Stimulated activated CD4-positive, alpha-beta T cell treated with anti-CD3 and anti-CD28 coated beads, TNF-alpha, amount 100 ng/mL, for 48 hours (primary cell): ENCODE data around the gene POLRMT.
"Not testable (repeated sequence)": the region's sequence is repeated elsewhere in the genome, so short reads cannot be mapped to it uniquely, and the experiment has no call there.

ENCODE experiments used
- DNase-seq, 3 donors: peaks; one replicate each; pipeline ENCODE4 v3.0.0-alpha.2; 2020; ENCODE audit warnings: low read depth in 3 of 3

Gene POLRMT

DNA sequence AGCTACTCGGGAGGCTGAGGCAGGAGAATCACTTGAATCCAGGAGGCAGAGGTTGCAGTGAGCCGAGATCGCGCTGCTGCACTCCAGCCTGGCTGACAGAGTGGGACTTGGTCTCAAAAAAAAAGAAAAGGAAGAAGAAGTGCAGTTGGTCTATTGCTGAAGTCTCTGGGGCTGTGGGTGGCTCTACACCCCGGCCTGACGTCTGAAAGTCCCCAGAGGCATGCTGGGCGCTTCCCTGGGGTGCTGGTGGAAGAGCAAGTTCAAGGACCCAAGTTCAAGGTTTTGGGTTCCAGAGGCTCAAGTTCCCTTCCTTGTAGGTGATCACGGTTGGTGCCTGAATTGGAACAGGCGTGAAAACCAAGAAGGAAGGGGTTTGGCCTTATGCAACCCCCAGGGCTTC, 39.8 kb downstream of the POLRMT start:
- DNase-seq = no peak

- DNase-seq = no peak
Observed at GRCh38 chr19:593055-593454, 40.3 kb downstream of the POLRMT start.

DNA sequence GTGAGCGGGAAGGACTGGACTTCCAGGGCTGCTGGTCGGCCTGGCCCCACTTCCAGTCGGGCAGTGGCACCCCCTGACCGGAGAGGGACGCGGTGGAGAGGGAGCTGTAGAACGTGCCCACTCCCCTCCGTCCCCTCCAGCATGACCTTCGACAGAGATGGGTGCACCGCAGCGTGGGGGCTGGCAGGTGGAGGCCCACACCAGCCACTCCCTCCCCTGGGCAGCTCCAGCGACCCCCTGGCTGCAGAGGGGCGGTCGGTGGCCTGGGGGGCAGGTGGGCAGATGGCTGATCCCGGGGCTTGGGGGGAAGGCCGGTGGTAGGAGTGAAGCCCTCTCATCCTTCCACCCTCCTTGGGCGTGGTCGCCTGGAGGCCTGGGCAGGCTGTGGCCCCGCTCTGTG, 41.2 kb downstream of the POLRMT start:
- no peak for DNase-seq

DNA sequence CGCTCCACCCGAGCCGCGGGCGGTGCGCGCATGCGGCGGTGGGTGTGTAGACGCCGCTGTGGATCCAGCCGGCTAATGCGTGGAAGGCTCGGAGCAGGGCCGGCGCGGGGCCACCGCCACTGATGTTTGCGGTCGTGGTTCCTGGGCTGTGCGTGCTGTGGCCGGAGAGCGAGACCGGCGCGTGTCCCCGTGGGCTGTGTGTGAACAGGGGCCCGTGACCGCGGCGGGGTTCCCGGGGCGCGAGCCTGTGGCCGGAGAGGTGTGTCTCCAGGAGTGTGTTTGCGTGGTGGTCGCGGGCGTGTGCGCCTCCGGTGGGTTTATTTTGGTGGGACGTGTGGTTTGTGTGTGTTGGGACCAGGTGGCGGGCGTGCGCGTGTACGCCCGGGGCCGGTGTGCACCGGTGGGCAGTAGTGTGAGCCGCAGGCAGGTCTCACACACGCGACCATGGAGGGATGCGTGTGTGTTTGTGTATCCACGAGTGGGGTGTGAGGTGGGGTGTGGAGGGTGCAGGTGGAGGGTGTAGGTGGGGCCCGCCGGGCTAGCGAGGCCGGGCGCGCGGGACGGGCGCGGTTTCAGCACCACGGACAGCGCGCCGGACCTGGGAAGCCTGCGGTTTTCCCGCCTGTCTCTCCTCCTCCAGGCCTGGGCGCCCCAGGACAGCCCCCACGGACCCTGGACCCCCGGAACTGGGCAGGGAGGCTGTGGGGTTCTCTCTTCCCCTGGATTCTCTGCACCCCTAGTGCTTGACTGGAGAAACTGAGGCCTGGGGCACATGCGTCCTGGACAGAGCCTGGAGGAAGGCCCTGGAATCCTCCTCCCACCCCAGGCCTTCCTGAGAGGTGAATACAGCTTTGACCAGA, 42.0 kb downstream of the POLRMT start:
- no peak for DNase-seq

GRCh38 chr19:590750-591098, 42.6 kb downstream of the POLRMT start:
- DNase-seq = no peak

DNA sequence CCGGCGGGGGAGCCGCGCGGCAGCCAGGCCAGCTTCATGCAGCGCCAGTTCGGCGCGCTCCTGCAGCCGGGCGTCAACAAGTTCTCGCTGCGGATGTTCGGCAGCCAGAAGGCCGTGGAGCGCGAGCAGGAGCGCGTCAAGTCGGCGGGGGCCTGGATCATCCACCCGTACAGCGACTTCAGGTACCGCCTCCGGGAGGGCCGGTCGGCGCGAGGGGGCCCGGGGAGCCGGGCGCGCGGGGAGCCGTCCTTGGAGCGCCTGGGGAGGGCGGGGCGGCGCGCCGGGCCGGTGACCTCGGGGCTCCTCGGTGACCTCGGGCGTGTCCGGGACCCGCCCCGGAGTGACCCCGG, 43.0 kb downstream of the POLRMT start:
- DNase-seq = no peak

DNA sequence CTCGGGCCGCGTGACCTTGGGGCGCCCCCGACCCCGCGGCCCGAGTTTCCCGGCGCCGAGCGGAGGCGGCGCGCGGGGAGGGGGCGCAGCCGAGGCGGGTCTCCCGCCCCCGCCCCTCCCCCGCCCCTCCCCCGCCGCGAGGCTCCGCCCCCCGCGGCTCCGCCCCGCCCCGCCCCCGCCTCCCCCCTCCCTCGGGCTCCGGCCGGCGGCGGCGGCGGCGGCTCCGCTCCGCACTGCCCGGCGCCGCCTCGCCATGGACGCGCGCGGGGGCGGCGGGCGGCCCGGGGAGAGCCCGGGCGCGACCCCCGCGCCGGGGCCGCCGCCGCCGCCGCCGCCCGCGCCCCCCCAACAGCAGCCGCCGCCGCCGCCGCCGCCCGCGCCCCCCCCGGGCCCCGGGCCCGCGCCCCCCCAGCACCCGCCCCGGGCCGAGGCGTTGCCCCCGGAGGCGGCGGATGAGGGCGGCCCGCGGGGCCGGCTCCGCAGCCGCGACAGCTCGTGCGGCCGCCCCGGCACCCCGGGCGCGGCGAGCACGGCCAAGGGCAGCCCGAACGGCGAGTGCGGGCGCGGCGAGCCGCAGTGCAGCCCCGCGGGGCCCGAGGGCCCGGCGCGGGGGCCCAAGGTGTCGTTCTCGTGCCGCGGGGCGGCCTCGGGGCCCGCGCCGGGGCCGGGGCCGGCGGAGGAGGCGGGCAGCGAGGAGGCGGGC, 43.5 kb downstream of the POLRMT start, which contains the start of gene HCN2:
HCN2 (plus strand) TSS at position 189 of the 703 bp plus-strand sequence; CDS start at position 254, 65 bp downstream.
- DNase-seq = no peak

DNA sequence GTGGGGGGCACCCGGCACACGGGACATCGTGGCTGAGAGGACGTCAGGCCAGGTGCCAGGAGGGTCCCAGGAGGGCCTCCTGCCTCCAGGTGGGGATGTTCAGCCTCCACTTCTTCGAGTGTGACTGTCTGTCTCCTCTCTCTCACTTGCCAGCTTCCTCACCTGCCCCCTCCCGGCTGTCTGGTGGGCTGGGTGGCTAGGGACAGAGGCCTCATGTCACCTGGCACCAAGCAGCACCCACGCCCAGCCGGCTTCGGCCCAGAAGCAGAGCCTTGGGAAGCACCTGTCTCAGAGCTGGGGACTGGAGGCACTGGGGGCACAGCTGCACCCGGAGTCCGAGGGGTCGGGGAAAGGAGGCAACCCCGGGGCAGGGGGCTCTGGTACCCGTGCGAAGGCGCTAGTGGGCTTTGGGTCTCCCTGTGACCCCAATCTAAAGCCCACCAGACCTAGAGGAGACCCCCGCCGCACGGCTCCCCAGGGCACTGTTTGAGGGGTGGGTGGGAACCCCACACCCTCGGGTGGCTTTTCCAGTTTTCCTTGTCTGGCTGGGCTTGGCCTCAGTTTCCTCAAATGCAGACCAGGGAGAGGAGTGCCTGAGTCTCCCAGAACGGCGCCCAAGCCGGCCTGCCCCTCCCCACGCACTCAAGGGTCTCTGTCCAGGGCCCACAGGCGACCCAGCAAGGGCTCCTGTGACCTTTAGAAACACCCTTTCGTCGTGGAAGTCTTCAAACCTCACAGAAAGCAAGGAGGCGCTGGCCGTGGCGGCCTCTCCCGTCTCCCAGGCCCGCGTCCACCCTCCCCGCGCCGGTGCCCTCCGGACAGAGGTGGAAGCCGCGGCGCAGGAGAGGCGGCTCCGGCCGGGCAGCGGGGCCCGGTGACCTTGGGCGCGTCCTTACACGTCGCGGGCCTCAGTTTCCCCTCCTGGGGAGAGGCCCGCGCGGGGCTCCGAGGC, 44.3 kb downstream of the POLRMT start:
- no peak for DNase-seq

DNA sequence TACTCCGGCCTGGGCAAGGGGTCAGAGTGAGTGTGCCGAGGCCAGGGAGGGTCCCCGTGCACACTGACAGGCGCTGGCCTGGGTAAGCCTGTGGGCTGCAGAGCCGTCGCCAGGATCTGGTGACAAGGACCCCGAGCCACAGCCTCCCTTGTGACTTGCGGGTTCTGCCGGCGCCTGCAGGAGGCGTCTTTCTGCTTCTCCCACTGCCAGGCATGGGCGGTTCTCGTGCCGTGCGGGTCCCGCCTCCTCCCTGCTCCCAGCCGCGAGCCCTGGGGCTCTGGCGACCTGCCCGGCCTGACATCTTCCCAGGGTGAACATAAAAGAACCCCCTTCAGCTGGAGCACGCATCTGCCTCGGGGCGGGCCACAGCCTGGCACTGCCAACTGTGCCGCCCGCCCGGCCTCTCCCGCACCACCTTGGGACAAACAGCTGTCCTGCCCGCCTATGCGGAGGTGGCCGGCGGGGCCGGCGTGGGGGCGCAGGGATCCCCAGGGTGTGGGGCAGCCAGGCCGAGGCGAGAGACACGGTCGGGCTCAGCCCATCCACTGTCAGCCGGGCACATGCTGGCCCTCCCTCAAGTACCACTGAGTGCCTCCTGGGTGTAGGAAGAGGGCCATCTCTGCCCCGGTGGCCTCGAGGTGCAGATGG, 45.1 kb downstream of the POLRMT start:
- peak in 2 of 3 donors; percentile 43 to 67 for DNase-seq

DNA sequence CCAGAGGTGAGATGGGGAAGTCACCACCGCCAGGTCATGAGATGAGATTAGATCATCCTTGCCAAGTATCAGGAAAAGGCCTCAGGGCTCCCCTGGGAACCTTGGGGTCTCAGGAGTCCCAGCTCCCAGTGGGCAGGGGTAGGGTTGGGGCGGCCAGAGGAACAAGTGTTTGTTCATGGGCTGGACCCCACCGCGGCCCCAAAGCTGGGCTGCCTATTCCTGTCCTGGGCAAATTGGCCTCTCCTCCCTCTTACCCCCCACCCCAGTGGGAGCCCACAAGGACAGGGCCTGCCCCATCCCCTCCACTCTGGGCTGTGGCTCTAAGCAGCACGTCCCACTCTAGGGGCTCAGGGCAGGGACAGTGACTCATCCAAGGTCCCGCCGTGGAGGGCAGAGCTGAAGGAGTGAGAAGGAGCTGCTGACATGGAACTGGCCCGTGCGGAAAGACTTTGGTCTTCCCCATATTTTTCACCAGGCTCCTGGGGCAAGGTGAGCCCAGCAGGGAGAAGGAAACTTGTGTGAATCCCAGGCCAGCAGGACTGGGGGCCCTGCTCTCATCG, 47.7 kb downstream of the POLRMT start:
- DNase-seq = no peak

- not testable (repeated sequence) for DNase-seq
Observed at GRCh38 chr19:585146-585545, 48.2 kb downstream of the POLRMT start.

DNA sequence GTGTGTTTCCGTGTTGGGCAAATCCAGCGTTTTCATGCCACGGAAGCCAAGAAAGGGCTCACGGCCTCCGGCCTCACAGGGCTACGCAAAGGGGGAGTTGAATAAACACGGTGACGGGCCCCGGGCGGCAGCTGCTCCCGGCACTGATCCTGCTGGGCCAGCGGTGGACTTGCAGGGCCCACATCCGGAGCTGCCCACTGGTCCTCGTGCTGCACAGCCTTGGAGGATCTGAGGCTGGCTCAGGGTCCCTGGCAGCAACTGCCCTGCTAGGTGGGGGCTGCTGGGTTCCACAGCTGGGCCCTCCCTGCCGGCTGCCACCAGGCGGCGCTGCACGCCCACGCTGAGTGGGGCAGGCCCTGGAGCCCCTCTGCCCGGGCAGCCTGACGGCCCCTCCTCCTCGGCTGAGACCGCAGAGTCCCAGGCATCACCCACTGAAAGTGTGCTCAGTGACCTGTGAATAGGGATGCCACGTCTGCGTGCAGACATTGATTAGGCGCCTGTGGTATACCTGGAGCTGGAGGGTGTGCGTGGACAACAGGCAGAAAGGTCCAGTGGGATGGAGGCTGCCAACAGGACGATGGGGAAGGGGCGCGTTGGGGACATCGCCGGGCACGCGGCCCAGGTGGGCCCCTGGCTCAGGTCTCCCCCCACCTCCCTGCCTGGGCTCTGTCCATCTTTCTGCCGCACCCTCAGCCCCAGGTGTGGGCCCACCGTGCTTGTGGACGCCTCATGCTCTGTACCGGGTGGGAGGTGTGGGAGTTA, 48.9 kb downstream of the POLRMT start:
- peak in 2 of 3 donors; percentile 38 to 63 for DNase-seq

DNA sequence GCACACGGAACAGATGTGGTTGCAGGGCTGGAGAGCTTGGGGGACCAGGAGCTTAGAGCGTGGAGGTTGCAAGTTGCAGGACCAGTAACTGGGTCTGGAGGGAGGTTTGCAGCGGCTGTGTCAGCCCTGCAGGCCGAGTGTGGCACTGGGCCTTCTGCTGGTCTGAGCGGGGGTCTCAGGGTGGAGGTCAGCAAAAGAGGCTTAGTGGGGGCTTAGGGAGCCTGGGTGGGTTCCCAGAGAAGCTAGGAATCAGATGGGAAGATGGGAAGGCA, 49.4 kb downstream of the POLRMT start:
- no peak for DNase-seq

DNA sequence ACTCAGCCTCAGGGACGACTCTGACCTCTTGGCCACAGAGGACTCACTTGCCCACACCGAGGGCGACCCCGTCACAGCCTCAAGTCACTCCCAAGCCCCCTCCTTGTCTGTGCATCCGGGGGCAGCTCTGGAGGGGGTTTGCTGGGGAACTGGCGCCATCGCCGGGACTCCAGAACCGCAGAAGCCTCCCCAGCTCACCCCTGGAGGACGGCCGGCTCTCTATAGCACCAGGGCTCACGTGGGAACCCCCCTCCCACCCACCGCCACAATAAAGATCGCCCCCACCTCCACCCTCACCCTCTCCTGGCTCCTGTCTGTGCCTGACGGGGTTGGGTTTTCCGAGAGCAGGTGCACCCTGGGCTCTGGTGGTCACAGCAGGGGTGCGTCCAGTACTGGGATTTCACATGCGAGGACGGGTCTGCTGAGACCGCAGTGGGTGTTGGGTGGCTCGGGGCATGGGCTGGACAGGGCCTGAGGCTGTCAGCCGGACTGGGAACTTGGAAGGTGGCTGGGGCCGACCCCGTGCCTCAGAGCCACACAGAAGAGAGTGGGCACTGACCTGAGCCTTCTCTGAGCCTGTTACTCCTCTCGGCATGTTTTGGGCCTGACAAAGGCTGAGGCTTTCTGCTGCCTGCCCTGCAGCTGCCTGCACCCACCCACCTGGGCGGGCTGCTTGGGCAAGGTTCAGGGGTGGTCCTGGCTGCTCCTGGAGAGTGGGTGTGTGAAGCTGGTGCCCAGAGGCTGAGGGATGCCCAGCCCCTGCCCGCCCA, 50.0 kb downstream of the POLRMT start:
- no peak for DNase-seq

- no peak for DNase-seq
Observed at GRCh38 chr19:582497-583197, 50.7 kb downstream of the POLRMT start.

DNA sequence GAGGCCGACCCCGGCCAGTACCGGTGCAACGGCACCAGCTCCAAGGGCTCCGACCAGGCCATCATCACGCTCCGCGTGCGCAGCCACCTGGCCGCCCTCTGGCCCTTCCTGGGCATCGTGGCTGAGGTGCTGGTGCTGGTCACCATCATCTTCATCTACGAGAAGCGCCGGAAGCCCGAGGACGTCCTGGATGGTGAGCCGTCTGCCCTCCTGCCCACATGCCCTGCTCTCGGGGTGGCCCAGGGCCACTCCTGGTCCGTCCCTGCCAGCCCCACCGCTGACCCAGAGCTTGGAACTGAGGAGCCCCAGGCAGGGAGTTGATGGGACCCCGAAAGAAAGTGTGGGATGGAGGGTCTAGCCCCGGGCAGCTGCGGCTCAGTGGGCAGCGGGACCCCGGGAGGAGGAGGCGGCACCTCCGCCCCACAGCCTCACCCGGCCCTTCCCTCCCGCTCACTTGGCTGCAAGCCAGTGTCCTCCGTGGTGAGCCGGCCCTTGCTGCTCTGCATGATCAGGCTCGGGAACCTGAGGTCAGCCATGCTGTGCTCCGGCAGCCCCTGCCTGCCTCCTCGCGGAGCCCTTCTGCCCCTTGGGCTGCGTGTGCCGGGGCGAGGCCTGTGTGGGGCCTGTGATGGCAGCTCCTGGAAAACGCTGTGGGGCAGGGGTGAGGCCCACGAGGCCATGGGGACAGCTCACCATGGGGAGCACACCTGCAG, 51.8 kb downstream of the POLRMT start:
- DNase-seq = no peak

DNA sequence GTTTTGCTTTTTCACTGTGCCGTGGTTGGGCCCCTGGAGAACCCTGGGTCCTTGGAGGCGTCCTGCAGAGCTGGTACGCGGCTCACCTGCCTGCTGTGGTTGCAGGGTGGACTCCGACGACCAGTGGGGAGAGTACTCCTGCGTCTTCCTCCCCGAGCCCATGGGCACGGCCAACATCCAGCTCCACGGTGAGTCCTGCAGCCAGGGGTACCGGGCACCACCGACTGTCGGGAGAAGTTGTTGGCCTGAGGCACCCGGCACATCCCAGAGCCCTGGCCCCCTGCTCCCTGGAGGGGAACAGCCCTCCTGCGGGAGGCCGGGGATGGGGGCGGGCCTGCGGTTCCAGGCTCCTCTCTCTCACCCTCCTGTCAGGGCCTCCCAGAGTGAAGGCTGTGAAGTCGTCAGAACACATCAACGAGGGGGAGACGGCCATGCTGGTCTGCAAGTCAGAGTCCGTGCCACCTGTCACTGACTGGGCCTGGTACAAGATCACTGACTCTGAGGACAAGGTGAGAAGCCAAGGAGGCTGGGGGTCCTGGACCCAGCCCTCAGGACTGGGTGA, 53.0 kb downstream of the POLRMT start:
- no peak for DNase-seq

DNA sequence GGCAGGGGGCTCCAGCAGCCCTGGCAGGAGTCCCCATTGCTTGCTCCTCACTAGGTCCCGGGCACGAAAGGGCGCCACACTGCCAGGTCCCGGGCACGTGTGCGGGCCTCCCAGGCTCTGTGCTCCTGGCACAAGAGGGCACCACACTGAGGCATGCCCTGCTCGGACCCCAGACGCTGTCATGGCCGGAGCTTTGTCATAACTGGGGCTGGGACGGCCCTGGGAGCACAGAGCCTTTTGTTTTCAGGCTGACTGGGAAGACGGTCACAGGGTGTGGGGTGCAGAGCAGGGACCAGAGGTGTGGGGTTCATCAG, 53.5 kb downstream of the POLRMT start:
- no peak for DNase-seq
